D721Med (cell line): Measurements from ENCODE around the gene NDUFAB1.

Experiments used
- DNase-seq: peaks from one replicate; pipeline ENCODE4 v3.0.0; 2011; ENCODE audit warnings: low spot score; ENCODE audit not compliant: insufficient read length
- FAIRE-seq: peaks from 2 replicates; lab custom pipeline; 2011; peaks lifted over from hg19 to GRCh38; lab: Jason Lieb, UNC
- TF ChIP-seq, protein P1 (sequence below): IDR thresholded peaks from 2 replicates; pipeline ENCODE4 v1.5.1; 2012; ENCODE audit warnings: mild to moderate bottlenecking, control low read depth; ENCODE audit not compliant: insufficient read depth; ENCODE audit errors: missing control alignments

Gene NDUFAB1

DNA sequence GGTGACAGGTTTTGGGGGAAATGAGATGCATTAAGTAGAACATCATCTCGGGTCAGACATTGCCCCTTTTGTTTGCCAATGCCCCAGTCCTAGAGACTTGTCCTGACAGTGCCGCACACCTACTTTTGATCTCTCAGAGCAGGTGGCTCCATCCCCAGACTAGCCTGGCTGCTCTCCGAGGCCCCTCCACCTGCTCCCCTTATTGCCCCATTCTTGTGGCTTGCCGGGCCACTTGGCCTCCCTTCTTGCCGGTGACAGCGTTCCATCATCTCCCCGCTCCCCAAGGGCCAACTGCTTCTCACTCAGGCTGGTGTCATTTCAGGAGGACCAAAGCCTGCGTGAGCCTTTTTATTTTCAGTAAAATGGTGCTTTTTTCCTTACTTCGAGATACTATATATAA lies 23.7 kb downstream of the NDUFAB1 start:
- FAIRE-seq: no peak

DNA sequence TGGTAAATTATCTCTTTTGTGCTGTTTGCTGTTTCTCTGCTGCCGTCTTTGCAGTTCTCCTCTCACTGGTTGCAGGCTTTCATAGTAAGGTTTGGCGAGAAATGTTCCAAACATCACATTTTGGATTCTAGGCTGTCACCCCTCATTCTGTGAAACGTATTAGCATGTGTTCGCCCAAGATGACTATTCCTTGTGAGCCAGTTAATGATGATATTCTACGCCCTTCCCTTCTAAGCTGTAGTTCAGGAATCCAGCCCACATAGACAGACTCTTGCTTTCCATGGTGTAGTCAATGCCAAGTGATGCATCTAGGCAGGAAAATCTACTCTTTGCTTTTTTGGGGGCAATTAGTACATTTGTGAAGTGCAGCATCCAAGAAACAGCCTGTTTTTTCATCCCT lies 24.2 kb downstream of the NDUFAB1 start:
- TF ChIP-seq, protein P1, sequence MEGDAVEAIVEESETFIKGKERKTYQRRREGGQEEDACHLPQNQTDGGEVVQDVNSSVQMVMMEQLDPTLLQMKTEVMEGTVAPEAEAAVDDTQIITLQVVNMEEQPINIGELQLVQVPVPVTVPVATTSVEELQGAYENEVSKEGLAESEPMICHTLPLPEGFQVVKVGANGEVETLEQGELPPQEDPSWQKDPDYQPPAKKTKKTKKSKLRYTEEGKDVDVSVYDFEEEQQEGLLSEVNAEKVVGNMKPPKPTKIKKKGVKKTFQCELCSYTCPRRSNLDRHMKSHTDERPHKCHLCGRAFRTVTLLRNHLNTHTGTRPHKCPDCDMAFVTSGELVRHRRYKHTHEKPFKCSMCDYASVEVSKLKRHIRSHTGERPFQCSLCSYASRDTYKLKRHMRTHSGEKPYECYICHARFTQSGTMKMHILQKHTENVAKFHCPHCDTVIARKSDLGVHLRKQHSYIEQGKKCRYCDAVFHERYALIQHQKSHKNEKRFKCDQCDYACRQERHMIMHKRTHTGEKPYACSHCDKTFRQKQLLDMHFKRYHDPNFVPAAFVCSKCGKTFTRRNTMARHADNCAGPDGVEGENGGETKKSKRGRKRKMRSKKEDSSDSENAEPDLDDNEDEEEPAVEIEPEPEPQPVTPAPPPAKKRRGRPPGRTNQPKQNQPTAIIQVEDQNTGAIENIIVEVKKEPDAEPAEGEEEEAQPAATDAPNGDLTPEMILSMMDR: no peak
- no peak for DNase-seq
- no peak for FAIRE-seq

More for the DNA sequence above, 23.7 kb downstream of the NDUFAB1 start:
- DNase-seq: no peak
- TF ChIP-seq, protein P1: no peak

DNA sequence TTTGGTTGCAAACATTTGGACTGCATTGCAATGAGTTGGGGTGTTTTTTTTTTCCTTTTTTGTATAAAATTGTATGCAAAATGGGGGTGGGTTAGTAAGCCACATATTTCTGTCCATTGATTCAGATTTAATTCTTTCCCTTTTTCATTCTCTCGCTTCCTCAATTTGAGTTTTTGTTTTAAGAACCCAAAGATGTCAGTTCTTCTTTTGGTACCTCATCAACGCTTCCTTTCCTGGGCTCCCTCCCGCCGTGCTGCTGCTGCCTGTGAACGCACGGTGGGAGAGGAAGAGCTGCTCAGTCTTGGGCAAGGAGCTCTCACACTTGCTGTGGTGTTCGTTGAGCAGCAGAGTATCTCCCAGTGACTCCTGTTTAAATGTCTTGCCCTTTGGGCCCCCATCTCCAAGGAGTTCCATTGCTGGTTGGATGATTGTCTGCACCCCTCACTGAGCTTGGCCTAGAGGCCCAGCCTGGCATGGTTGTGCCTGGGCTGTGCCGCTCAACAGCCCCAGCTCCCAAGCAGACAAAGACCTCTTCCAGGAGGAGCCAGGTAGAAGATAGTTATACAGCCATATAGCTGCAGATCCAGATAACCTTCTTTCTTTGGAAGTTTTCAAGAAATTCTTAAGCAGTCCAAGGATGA lies 25.0 kb downstream of the NDUFAB1 start:
- TF ChIP-seq, protein P1: no peak
- DNase-seq (no peak), FAIRE-seq (no peak)

DNA sequence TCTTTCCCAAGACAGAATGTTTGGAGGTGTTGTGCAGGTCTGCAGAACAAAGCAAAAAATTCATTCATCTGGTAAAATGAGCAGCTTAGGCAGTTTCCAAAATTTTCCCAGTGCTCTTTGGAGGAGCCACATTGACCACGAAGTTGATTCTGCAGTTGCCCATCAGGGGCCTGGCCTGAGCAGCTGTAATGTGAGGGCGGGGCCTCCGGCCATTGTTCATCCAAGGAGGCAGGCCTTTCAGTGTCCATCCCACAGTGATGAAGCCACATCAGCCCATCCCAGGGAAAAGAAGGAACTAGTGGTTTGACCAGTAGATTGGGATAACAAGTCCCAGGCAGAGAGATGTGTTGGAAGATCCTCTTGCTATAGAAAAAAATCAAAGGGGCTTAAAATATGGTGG lies 28.5 kb downstream of the NDUFAB1 start:
- DNase-seq: no peak
- TF ChIP-seq, protein P1: no peak
- FAIRE-seq: no peak

DNA sequence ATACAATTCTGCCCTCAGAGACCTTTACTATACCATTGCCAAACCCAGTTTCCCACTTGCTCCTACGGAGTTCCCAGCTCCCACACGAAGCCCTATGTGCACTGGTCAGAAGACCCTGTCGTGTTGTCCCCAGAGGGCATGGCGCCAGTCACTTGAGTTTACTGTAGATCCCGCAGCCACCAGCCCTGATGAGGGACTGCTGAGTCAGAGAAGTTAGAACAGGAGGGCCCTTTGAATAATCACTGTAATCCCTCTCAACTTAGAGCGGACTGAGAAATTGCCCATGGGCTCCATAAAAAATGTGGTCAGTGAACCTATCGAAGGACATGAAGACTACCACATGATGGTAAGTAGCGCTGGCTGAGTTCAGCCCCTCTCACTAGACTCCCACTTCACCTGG lies 29.4 kb downstream of the NDUFAB1 start:
- TF ChIP-seq, protein P1: no peak

DNA sequence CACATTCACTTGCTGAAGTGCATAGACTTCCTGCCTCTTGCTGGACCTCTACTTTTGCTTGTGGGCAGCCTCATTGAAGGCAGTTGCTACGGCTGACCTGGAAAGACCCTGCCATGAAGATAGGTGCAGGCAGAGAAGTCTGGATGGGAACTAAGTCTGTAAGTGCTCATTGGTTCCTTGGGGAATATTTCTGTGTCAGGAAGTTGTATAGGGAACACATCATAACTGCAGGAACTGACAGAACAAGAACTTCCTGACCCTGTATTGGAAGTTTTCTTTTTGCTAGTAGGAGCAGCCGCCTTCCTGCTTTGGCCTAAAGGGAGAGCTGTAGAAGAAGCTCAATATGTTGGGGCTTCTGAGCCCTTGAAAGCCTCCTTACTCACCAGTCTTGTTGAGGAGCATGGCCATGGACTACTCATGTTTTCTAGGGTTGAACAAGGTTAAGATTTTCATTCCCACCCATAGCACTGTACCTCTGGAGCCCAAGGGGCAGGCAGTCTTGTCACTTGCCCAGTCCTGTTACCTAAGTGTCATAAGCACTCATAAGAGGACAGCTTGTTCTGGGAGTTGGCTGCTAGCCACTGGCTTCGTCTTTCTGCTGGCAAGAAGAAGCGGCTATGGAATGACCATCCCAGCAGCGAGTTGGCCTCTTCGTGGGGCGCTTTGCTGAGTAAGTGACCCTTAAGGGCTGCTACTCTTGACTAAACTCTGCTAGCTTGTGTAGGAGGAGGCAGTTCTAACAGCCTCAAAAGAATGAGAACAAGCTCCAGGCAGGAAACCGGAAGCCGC lies 31.3 kb downstream of the NDUFAB1 start:
- FAIRE-seq (no peak), DNase-seq (no peak)

More for the DNA sequence above, 29.4 kb downstream of the NDUFAB1 start:
- DNase-seq (no peak), FAIRE-seq (no peak)

More for the DNA sequence above, 31.3 kb downstream of the NDUFAB1 start:
- TF ChIP-seq, protein P1: no peak
